Liver (tissue), 9 donors: Measurements from ENCODE around the gene FRAS1. TPM values are rescaled to one million over a fixed set of nuclear protein-coding genes. Genes with fewer than 3 reads are reported as not detected.

ENCODE experiments used
- DNase-seq: peaks from one replicate; pipeline ENCODE4 v3.0.0-alpha.2; 2017; ENCODE audit warnings: low spot score
- H3K27ac ChIP-seq, 2 donors: one replicate each; pipeline ENCODE4 v1.7.0; 2013; ENCODE audit warnings: inconsistent platforms in 2 of 2, low read length in 2 of 2, control low read depth in 1 of 2, low read depth in 1 of 2, mild to moderate bottlenecking in 1 of 2
- H3K27me3 ChIP-seq, 4 donors: one replicate each; pipeline versions ENCODE4 v1.6.1 to v1.7.0; 2013; ENCODE audit warnings: low read length in 3 of 4, inconsistent platforms in 1 of 4, mild to moderate bottlenecking in 1 of 4, moderate library complexity in 1 of 4; ENCODE audit not compliant: control insufficient read depth in 4 of 4, insufficient read depth in 4 of 4
- H3K36me3 ChIP-seq, 4 donors: one replicate each; pipeline versions ENCODE4 v1.6.1 to v1.7.0; 2013; ENCODE audit warnings: low read length in 3 of 4, mild to moderate bottlenecking in 3 of 4, low read depth in 1 of 4, moderate library complexity in 1 of 4; ENCODE audit not compliant: control insufficient read depth in 4 of 4, insufficient read depth in 3 of 4
- H3K4me1 ChIP-seq, 4 donors: one replicate each; pipeline versions ENCODE4 v1.6.1 to v1.7.0; 2013; ENCODE audit warnings: low read length in 3 of 4, mild to moderate bottlenecking in 3 of 4, moderate library complexity in 1 of 4; ENCODE audit not compliant: control insufficient read depth in 4 of 4, insufficient read depth in 4 of 4
- H3K4me3 ChIP-seq, 3 donors: one replicate each; pipeline versions ENCODE4 v1.6.1 to v1.7.0; 2013; ENCODE audit warnings: low read length in 3 of 3, control low read depth in 1 of 3, low read depth in 1 of 3, mild to moderate bottlenecking in 1 of 3
- H3K9ac ChIP-seq, 2 donors: one replicate each; pipeline ENCODE4 v1.7.0; 2013; ENCODE audit warnings: low read length in 2 of 2, mild to moderate bottlenecking in 2 of 2, moderate library complexity in 2 of 2, control low read depth in 1 of 2, low read depth in 1 of 2
- H3K9me3 ChIP-seq, 4 donors: one replicate each; pipeline versions ENCODE4 v1.6.1 to v1.7.0; 2013; ENCODE audit warnings: low read length in 3 of 4; ENCODE audit not compliant: control insufficient read depth in 4 of 4
- ATF3 ChIP-seq: IDR thresholded peaks from 2 replicates; pipeline ENCODE4 v1.6.1; 2016; ENCODE audit warnings: antibody characterized with exemption
- EGR1 ChIP-seq, 2 donors: IDR thresholded peaks; 2 replicates each; pipeline ENCODE4 v1.6.1; 2016 to 2018; ENCODE audit warnings: antibody characterized with exemption in 2 of 2, low read depth in 2 of 2
- FOXA1 ChIP-seq: IDR thresholded peaks from 2 replicates; pipeline ENCODE4 v1.6.1; 2016; ENCODE audit warnings: antibody characterized with exemption
- FOXA2 ChIP-seq: IDR thresholded peaks from 2 replicates; pipeline ENCODE4 v1.6.1; 2016; ENCODE audit warnings: antibody characterized with exemption
- GABPA ChIP-seq, 2 donors: IDR thresholded peaks in 1 of 2; conservative IDR thresholded peaks in 1 of 2; 2 replicates each; pipeline ENCODE4 v1.6.1; 2016; ENCODE audit warnings: antibody characterized with exemption in 2 of 2, mild to moderate bottlenecking in 1 of 2, moderate library complexity in 1 of 2
- HNF4A ChIP-seq, 2 donors: conservative IDR thresholded peaks; 2 replicates each; pipeline ENCODE4 v1.6.1; 2016; ENCODE audit warnings: antibody characterized with exemption in 2 of 2, mild to moderate bottlenecking in 2 of 2
- HNF4G ChIP-seq: IDR thresholded peaks from 2 replicates; pipeline ENCODE4 v1.6.1; 2016; ENCODE audit warnings: antibody characterized with exemption
- JUND ChIP-seq, 2 donors: IDR thresholded peaks; 2 replicates each; pipeline ENCODE4 v1.6.1; 2016; ENCODE audit warnings: antibody characterized with exemption in 2 of 2
- MAX ChIP-seq: IDR thresholded peaks from 2 replicates; pipeline ENCODE4 v1.6.1; 2016; ENCODE audit warnings: antibody characterized with exemption
- NR2F2 ChIP-seq: IDR thresholded peaks from 2 replicates; pipeline ENCODE4 v1.6.1; 2016; ENCODE audit warnings: antibody characterized with exemption
- RAD21 ChIP-seq, 2 donors: IDR thresholded peaks; 2 replicates each; pipeline ENCODE4 v1.6.1; 2016; ENCODE audit warnings: antibody characterized with exemption in 2 of 2, mild to moderate bottlenecking in 2 of 2
- RXRA ChIP-seq, 2 donors: IDR thresholded peaks; 2 replicates each; pipeline ENCODE4 v1.6.1; 2017 to 2018; ENCODE audit warnings: antibody characterized with exemption in 2 of 2, mild to moderate bottlenecking in 1 of 2
- SP1 ChIP-seq: IDR thresholded peaks from 2 replicates; pipeline ENCODE4 v1.6.1; 2018; ENCODE audit warnings: antibody characterized with exemption, mild to moderate bottlenecking
- TAF1 ChIP-seq: conservative IDR thresholded peaks from 2 replicates; pipeline ENCODE4 v1.6.1; 2016; ENCODE audit warnings: antibody characterized with exemption, mild to moderate bottlenecking
- YY1 ChIP-seq: IDR thresholded peaks from 2 replicates; pipeline ENCODE4 v1.6.1; 2016; ENCODE audit warnings: antibody characterized with exemption, mild to moderate bottlenecking
- WGBS: extraction: QIAGEN DNeasy Blood & Tissue Kit; methylation state at CpG from one replicate; pipeline ENCODE4 v1.1.7; 2013; 5-methylcytosine and 5-hydroxymethylcytosine counted together
- polyA plus RNA-seq, 2 donors: library from polyadenylated mRNA; stranded (reverse) in 1 of 2; unstranded in 1 of 2; fragments of 200-250 nt in 1 of 2; fragments of >200 nt in 1 of 2; fragmentation: Nextera tagmentation in 1 of 2; extraction: Ambion mirVana in 1 of 2; gene quantifications; one replicate each; pipeline versions ENCODE4 v1.2.1 to v1.2.3, GENCODE V29; 2013 to 2015
- total RNA-seq, 2 donors: library from RNA; depleted of rRNA; stranded (reverse); fragments of >200 nt; gene quantifications; one replicate each; pipeline ENCODE4 v1.2.3, GENCODE V29; 2014
- TF ChIP-seq, protein P1 (sequence below): IDR thresholded peaks from 2 replicates; pipeline ENCODE4 v1.6.1; 2016; ENCODE audit warnings: antibody characterized with exemption
- TF ChIP-seq, protein P2 (sequence below): fragments of 150-350 bp; IDR thresholded peaks from 2 replicates; pipeline ENCODE4 v1.5.1; 2017; ENCODE audit warnings: improper control_type of control experiment, low read depth, low read length; ENCODE audit not compliant: missing input control
- TF ChIP-seq, protein P3 (sequence below): IDR thresholded peaks from 2 replicates; pipeline ENCODE4 v1.6.1; 2016; ENCODE audit warnings: antibody characterized with exemption, mild to moderate bottlenecking
- donor health status: healthy.
- donor health status: healthy.
- donor health status: healthy.
- donor health status: healthy.
- donor health status: healthy.

FRAS1 gene
- total and polyA plus RNA-seq, 4 donors, result 0.08 to 6.0 (median 1.1) TPM

GRCh38 chr4:78310007-78310739 lies 253.1 kb downstream of the FRAS1 start:
- no peak for TF ChIP-seq EGR1 (IDR thresholded peaks at IDR 0.05; ENCODE audit: low read depth in 2 of 2)
- TF ChIP-seq, protein P1, sequence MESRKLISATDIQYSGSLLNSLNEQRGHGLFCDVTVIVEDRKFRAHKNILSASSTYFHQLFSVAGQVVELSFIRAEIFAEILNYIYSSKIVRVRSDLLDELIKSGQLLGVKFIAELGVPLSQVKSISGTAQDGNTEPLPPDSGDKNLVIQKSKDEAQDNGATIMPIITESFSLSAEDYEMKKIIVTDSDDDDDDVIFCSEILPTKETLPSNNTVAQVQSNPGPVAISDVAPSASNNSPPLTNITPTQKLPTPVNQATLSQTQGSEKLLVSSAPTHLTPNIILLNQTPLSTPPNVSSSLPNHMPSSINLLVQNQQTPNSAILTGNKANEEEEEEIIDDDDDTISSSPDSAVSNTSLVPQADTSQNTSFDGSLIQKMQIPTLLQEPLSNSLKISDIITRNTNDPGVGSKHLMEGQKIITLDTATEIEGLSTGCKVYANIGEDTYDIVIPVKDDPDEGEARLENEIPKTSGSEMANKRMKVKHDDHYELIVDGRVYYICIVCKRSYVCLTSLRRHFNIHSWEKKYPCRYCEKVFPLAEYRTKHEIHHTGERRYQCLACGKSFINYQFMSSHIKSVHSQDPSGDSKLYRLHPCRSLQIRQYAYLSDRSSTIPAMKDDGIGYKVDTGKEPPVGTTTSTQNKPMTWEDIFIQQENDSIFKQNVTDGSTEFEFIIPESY, result no peak
- TF ChIP-seq ATF3, result no peak
- TF ChIP-seq HNF4A (conservative IDR thresholded peaks at IDR 0.05), result no peak
- no peak for TF ChIP-seq TAF1
- TF ChIP-seq YY1, result no peak
- no peak for TF ChIP-seq GABPA (IDR thresholded peaks at IDR 0.05 in 1 of 2, conservative IDR thresholded peaks at IDR 0.05 in 1 of 2)
- no peak for TF ChIP-seq FOXA1
- no peak for TF ChIP-seq RXRA (IDR thresholded peaks at IDR 0.05)
- TF ChIP-seq NR2F2, result no peak
- TF ChIP-seq SP1, result no peak
- TF ChIP-seq MAX, result no peak
- TF ChIP-seq, protein P2, sequence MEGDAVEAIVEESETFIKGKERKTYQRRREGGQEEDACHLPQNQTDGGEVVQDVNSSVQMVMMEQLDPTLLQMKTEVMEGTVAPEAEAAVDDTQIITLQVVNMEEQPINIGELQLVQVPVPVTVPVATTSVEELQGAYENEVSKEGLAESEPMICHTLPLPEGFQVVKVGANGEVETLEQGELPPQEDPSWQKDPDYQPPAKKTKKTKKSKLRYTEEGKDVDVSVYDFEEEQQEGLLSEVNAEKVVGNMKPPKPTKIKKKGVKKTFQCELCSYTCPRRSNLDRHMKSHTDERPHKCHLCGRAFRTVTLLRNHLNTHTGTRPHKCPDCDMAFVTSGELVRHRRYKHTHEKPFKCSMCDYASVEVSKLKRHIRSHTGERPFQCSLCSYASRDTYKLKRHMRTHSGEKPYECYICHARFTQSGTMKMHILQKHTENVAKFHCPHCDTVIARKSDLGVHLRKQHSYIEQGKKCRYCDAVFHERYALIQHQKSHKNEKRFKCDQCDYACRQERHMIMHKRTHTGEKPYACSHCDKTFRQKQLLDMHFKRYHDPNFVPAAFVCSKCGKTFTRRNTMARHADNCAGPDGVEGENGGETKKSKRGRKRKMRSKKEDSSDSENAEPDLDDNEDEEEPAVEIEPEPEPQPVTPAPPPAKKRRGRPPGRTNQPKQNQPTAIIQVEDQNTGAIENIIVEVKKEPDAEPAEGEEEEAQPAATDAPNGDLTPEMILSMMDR, result no peak
- TF ChIP-seq FOXA2, result no peak
- TF ChIP-seq, protein P3, sequence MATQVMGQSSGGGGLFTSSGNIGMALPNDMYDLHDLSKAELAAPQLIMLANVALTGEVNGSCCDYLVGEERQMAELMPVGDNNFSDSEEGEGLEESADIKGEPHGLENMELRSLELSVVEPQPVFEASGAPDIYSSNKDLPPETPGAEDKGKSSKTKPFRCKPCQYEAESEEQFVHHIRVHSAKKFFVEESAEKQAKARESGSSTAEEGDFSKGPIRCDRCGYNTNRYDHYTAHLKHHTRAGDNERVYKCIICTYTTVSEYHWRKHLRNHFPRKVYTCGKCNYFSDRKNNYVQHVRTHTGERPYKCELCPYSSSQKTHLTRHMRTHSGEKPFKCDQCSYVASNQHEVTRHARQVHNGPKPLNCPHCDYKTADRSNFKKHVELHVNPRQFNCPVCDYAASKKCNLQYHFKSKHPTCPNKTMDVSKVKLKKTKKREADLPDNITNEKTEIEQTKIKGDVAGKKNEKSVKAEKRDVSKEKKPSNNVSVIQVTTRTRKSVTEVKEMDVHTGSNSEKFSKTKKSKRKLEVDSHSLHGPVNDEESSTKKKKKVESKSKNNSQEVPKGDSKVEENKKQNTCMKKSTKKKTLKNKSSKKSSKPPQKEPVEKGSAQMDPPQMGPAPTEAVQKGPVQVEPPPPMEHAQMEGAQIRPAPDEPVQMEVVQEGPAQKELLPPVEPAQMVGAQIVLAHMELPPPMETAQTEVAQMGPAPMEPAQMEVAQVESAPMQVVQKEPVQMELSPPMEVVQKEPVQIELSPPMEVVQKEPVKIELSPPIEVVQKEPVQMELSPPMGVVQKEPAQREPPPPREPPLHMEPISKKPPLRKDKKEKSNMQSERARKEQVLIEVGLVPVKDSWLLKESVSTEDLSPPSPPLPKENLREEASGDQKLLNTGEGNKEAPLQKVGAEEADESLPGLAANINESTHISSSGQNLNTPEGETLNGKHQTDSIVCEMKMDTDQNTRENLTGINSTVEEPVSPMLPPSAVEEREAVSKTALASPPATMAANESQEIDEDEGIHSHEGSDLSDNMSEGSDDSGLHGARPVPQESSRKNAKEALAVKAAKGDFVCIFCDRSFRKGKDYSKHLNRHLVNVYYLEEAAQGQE, result no peak
- TF ChIP-seq HNF4G, result no peak
- no peak for TF ChIP-seq JUND (IDR thresholded peaks at IDR 0.05)
- TF ChIP-seq RAD21 (IDR thresholded peaks at IDR 0.05), result no peak

More at GRCh38 chr4:78310007-78310739, 253.1 kb downstream of the FRAS1 start:
- H3K36me3 ChIP-seq, result no peaks in the 10 kb centered on the region
- no peak for DNase-seq
- H3K4me3 ChIP-seq, result no peak overlapping the region
- WGBS, result 87% methylated on average over 6 of the region's 6 CpGs
- no peaks in the 10 kb centered on the region for H3K4me1 ChIP-seq
- H3K27me3 ChIP-seq, result peaks cover 0 to 3% (median 0%) of the 10 kb centered on the region in 4 donors
- H3K9me3 ChIP-seq, result no peaks in the 10 kb centered on the region
- no peak overlapping the region for H3K9ac ChIP-seq
- H3K27ac ChIP-seq, result no peak overlapping the region
